Endodermal cell (in vitro differentiated cells): ENCODE data around the gene RREB1. TPM values are rescaled to one million over a fixed set of nuclear protein-coding genes. Genes with fewer than 3 reads are reported as not detected.

ENCODE experiments used
- DNase-seq: peaks from one replicate; pipeline ENCODE4 v3.0.0-alpha.2; 2017
- H3K27ac ChIP-seq: 2 replicates; pipeline ENCODE4 v1.5.1; 2013; ENCODE audit warnings: mild to moderate bottlenecking, low read depth, low read length, moderate library complexity
- H3K27me3 ChIP-seq: 2 replicates; pipeline ENCODE4 v1.6.1; 2013; ENCODE audit warnings: mild to moderate bottlenecking, low read length, moderate library complexity; ENCODE audit not compliant: insufficient read depth, control insufficient read depth, poor library complexity, severe bottlenecking
- H3K36me3 ChIP-seq: 2 replicates; pipeline ENCODE4 v1.7.0; 2013; ENCODE audit warnings: mild to moderate bottlenecking, low read length, moderate library complexity; ENCODE audit not compliant: control insufficient read depth, insufficient read depth
- H3K4me1 ChIP-seq: one replicate; pipeline ENCODE4 v1.7.0; 2013; ENCODE audit warnings: low read length; ENCODE audit not compliant: control insufficient read depth, insufficient read depth
- H3K4me3 ChIP-seq: 2 replicates; pipeline ENCODE4 v1.5.1; 2013; ENCODE audit warnings: mild to moderate bottlenecking, low read length, moderate library complexity
- H3K9ac ChIP-seq: 2 replicates; pipeline ENCODE4 v1.6.1; 2013; ENCODE audit warnings: mild to moderate bottlenecking, low read length, moderate library complexity; ENCODE audit not compliant: poor library complexity, severe bottlenecking; ENCODE audit errors: extremely low read depth
- H3K9me3 ChIP-seq: 2 replicates; pipeline ENCODE4 v1.6.1; 2013; ENCODE audit warnings: mild to moderate bottlenecking, low read length, moderate library complexity; ENCODE audit not compliant: control insufficient read depth
- H3K27ac Mint-ChIP-seq: 2 replicates; pipeline ENCODE4 v1.8.0; 2020; ENCODE audit warnings: mixed read lengths
- H3K27me3 Mint-ChIP-seq: 2 replicates; pipeline ENCODE4 v1.8.0; 2021; ENCODE audit warnings: mild to moderate bottlenecking, mixed read lengths; ENCODE audit not compliant: insufficient read depth
- H3K36me3 Mint-ChIP-seq: 2 replicates; pipeline ENCODE4 v1.8.0; 2020; ENCODE audit warnings: low read depth, mixed read lengths
- H3K4me1 Mint-ChIP-seq: 2 replicates; pipeline ENCODE4 v1.8.0; 2020; ENCODE audit warnings: mixed read lengths
- H3K4me3 Mint-ChIP-seq: 2 replicates; pipeline ENCODE4 v1.8.0; 2020; ENCODE audit warnings: mild to moderate bottlenecking, moderate library complexity, mixed read lengths
- H3K9me3 Mint-ChIP-seq: 2 replicates; pipeline ENCODE4 v1.8.0; 2020; ENCODE audit warnings: mild to moderate bottlenecking, mixed read lengths
- CTCF ChIP-seq: fragments of 200-600 bp; sonication (generic); conservative IDR thresholded peaks from 2 replicates; pipeline ENCODE4 v1.5.0; 2021; ENCODE audit warnings: antibody characterized with exemption, mild to moderate bottlenecking
- WGBS, 2 experiments: methylation state at CpG; one replicate each; pipeline versions ENCODE4 v1.1.5 to v1.1.7; 2013; ENCODE audit warnings: missing lambda C conversion rate in 2 of 2, mixed read lengths in 1 of 2; ENCODE audit not compliant: insufficient coverage in 1 of 2, insufficient read length in 1 of 2; 5-methylcytosine and 5-hydroxymethylcytosine counted together
- total RNA-seq, 2 donors: library from RNA; stranded (reverse); fragmentation: NEBNext Ultra II Directional in 1 of 2; extraction: Animal tissue kit (Norgen Biotek cat#: 25700) in 1 of 2; gene quantifications; 2 replicates in 1 of 2; 3 replicates in 1 of 2; pipeline ENCODE4 v1.2.1, GENCODE V29; 2021

RREB1 gene
- total RNA-seq, 2 donors from 2014 or later: 51.2 to 64.3 TPM

GRCh38 chr6:7190791-7191190 lies 83.0 kb downstream of the RREB1 start:
- H3K4me3 ChIP-seq: no peak overlapping the region
- H3K9ac ChIP-seq: no peak overlapping the region
- H3K36me3 ChIP-seq: peaks cover 85% of the 10 kb centered on the region
- no peaks in the 10 kb centered on the region for H3K9me3 ChIP-seq
- no peak overlapping the region for H3K27ac Mint-ChIP-seq
- H3K36me3 Mint-ChIP-seq: peaks cover 70% of the 10 kb centered on the region
- DNase-seq: no peak
- peaks cover 3% of the 10 kb centered on the region for H3K4me1 ChIP-seq
- peaks cover 18% of the 10 kb centered on the region for H3K4me1 Mint-ChIP-seq
- H3K27me3 ChIP-seq: no peaks in the 10 kb centered on the region
- 98% methylated on average over 2 of the region's 2 CpGs; no CpG with 5 or more reads in 1 of the 2 experiments for WGBS, 2 experiments
- no peaks in the 10 kb centered on the region for H3K9me3 Mint-ChIP-seq
- TF ChIP-seq CTCF: no peak
- no peak overlapping the region for H3K27ac ChIP-seq
- no peak overlapping the region for H3K4me3 Mint-ChIP-seq
- no peaks in the 10 kb centered on the region for H3K27me3 Mint-ChIP-seq

GRCh38 chr6:7193122-7193521 lies 85.4 kb downstream of the RREB1 start:
- Mint-ChIP-seq H3K36me3 (peaks cover 60% of the 10 kb centered on the region), H3K4me1 (peaks cover 17% of the 10 kb centered on the region), H3K4me3 (no peak overlapping the region), H3K27ac (no peak overlapping the region), H3K27me3 (no peaks in the 10 kb centered on the region), H3K9me3 (no peaks in the 10 kb centered on the region)
- no peaks in the 10 kb centered on the region for H3K4me1 ChIP-seq
- H3K27ac ChIP-seq: no peak overlapping the region
- no peak for DNase-seq
- no peaks in the 10 kb centered on the region for H3K9me3 ChIP-seq
- H3K4me3 ChIP-seq: no peak overlapping the region
- WGBS, 2 experiments: 96% methylated on average over 2 of the region's 2 CpGs; no CpG with 5 or more reads in 1 of the 2 experiments
- no peaks in the 10 kb centered on the region for H3K27me3 ChIP-seq
- peaks cover 79% of the 10 kb centered on the region for H3K36me3 ChIP-seq
- no peak for TF ChIP-seq CTCF
- no peak overlapping the region for H3K9ac ChIP-seq

GRCh38 chr6:7194657-7195056 lies 86.9 kb downstream of the RREB1 start:
- WGBS, 2 experiments: 84 to 97% methylated on average over 2 to 3 of the region's 3 CpGs

More at GRCh38 chr6:7194657-7195056, 86.9 kb downstream of the RREB1 start:
- no peak for TF ChIP-seq CTCF
- no peaks in the 10 kb centered on the region for H3K27me3 Mint-ChIP-seq
- H3K27ac Mint-ChIP-seq: no peak overlapping the region
- no peak overlapping the region for H3K4me3 ChIP-seq
- H3K36me3 Mint-ChIP-seq: peaks cover 51% of the 10 kb centered on the region
- H3K9me3 Mint-ChIP-seq: no peaks in the 10 kb centered on the region
- DNase-seq: no peak
- H3K4me1 Mint-ChIP-seq: peaks cover 17% of the 10 kb centered on the region
- no peaks in the 10 kb centered on the region for H3K9me3 ChIP-seq
- no peak overlapping the region for H3K4me3 Mint-ChIP-seq
- H3K27me3 ChIP-seq: no peaks in the 10 kb centered on the region
- H3K36me3 ChIP-seq: peaks cover 73% of the 10 kb centered on the region
- H3K4me1 ChIP-seq: no peaks in the 10 kb centered on the region
- H3K27ac ChIP-seq: no peak overlapping the region
- H3K9ac ChIP-seq: no peak overlapping the region
